GM20000 (cell line): ENCODE data around the gene CENPQ.

Source experiments
- DNase-seq: peaks from one replicate; pipeline ENCODE4 v3.0.0; 2012; ENCODE audit warnings: low spot score
- TF ChIP-seq, protein P1 (sequence below): IDR thresholded peaks from 2 replicates; pipeline ENCODE4 v1.5.1; 2012; ENCODE audit warnings: mild to moderate bottlenecking, control low read depth; ENCODE audit errors: extremely low read depth, missing control alignments

The CENPQ gene

DNA sequence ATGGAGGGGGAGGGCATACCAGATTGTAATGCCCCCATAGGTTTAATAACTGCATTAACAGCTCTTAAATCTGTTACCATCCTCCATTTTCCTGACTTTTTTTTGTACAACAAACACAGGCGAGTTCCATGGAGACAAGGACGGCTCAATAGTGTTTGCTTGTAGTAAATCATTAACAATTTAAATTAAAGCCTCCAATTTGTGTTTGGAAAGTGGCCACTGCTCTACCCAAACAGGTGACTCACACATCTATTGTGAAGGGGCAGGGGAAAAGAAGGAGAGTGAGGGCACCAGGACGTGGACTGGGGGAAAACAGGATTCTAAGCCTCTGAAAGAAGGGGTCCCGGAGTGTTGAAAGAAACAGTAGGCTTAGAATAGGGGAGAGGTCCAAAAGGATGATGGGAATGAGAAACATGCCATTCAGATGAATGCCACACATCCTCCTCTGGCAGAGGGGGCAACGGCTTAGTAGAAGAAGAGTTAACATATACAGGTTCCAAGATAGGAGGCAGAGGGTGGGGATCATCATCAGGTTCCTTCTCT is 43.5 kb downstream of the CENPQ start:
- DNase-seq = no peak
- TF ChIP-seq, protein P1, sequence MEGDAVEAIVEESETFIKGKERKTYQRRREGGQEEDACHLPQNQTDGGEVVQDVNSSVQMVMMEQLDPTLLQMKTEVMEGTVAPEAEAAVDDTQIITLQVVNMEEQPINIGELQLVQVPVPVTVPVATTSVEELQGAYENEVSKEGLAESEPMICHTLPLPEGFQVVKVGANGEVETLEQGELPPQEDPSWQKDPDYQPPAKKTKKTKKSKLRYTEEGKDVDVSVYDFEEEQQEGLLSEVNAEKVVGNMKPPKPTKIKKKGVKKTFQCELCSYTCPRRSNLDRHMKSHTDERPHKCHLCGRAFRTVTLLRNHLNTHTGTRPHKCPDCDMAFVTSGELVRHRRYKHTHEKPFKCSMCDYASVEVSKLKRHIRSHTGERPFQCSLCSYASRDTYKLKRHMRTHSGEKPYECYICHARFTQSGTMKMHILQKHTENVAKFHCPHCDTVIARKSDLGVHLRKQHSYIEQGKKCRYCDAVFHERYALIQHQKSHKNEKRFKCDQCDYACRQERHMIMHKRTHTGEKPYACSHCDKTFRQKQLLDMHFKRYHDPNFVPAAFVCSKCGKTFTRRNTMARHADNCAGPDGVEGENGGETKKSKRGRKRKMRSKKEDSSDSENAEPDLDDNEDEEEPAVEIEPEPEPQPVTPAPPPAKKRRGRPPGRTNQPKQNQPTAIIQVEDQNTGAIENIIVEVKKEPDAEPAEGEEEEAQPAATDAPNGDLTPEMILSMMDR = no peak

DNA sequence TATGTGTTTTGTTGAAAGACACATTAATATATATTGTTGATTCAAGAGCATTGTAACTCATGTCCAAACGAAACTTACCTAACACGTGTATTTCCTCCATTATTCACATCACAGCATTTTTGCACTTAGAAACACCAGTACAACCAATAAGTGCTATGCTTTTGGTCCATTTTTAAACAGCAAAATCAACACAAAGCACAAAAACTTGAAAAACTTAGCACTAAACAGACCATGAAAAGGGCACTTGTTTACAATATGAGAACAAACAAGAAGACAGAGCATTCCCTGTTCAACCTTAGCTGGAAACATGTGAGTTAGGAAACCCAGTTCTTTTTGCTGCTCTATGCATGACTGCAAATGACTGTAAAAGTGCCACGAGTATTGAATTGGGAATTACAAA is 46.2 kb downstream of the CENPQ start:
- DNase-seq = no peak
- TF ChIP-seq, protein P1 = no peak

DNA sequence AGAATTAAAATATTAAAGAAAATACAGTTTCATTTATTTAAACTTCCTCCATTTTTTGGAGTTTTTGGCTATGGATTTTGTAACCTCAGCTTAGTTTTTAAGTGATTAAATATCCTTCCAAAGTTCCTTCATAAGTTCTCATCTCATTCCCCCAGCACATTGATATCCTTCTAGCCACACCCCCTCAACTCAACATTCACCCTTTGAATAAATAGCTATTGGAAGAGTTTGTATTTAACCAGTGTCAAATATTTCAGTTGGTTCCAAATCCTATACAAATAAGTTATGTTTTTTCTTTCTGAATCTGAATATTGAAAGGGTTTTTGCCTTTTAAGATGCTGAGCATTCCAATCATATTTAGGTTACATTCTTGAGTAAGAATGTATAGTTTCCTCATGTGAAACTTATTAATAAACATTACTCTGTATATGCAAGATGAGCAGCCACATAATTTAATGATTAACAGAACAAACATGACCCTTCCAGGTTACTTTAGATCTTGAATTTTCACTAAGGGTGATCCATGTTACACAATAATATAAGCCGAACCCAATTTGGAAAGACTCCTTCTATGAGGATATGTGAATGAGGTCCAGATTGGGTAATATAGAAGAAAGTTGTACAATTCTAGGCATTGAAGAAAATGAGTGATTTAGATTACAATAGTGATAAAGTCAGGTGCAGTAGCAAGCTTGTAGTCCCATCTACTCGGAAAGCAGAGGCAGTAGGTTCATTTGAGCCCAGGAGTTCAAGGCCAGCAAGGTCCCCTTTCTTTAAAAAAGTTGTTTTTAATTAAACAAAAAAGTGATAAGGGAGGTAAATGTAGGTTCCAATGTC is 50.2 kb downstream of the CENPQ start:
- TF ChIP-seq, protein P1 = no peak
- DNase-seq = no peak

DNA sequence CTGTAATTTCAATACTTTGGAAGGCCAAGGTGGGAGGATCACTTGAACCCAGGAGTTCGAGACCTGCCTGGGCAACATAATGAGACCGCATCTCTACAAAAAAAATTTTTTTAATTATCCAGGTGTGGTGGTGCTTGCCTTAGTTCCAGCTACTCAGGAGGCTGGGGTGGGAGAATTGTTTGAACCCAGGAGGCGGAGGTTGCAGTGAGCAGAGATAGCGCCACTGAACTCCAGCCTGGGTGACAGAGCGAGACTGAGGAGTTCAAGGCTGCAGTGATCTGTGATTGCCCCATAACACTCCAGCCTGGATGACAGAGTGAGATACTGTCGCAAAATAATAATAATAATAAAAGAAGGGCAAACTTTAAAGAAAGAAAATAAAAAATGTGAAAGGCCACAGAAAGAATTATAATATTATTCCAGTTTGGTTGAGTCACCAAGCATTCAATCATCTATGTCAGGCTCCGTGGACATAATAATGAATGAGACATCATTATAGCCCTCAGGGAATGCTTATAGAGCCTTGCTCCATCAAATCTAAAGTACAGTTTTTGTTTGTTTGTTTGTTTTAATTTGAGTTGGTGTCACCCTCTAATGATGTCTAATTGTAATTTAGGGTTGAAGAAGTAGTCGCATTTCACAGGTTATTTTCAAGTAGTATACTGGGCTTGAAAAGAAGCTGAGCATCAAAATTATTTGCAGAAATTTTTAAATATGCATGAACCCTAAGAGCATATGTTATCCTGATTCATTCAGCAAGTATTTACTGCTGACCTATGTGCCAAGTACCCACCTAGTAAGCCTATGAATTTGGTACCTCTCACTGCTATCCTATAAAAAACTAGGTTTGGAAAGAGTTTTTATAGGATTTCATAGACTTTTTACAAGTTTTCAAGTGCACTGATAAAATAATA is 51.7 kb downstream of the CENPQ start:
- TF ChIP-seq, protein P1 = no peak
- DNase-seq = no peak

DNA sequence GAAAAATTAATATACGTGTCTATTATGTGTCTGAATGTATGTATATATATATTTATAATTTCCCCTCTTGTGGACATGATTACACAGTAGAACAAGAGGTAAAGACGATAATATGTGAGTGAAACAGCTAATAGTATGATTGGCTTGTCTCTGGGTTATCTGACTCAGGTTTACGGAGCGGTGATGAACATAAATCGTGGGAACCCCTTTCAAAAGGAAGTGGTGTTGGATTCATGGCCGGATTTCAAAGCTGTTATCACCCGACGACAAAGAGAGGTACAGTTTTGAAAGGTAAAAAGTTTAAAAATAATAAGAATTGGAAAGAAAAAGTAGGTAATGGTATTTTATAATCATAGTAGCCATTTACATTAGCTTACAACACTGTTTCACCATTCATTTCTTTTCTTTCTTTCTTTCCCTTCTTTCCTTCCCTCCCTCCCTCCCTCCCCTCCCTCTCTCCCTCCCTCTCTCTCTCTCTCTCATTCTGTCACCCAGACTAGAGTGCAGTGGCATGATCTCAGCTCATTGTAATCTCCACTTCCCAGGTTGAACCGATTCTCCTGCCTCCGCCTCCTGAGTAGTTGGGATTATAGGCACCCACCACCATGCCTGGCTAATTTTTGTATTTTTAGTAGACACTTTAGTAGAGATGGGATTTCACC is 52.4 kb downstream of the CENPQ start:
- TF ChIP-seq, protein P1 = no peak

DNA sequence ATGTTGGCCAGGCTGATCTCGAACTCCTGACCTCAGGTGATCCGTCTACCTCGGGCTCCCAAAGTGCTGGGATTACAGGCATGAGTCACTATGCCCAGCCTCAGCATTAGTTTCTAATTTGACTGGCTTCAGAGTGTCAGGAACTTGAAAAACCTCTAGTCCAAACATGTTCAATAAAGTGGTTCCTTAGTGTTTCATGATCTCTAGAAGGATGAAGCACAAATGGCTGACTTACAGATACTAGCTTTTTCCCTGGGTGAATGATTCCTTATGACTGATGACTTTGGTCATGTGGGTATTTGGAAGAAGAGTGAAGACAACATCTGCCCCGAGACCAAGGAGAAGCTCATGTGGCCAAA is 53.0 kb downstream of the CENPQ start:
- TF ChIP-seq, protein P1 = no peak
- DNase-seq = no peak

More for the DNA sequence above, 52.4 kb downstream of the CENPQ start:
- no peak for DNase-seq
